Coronary artery (tissue), 2 donors: Measurements from ENCODE around the gene SYNDIG1.

Source experiments
- DNase-seq: peaks from one replicate; pipeline ENCODE4 v3.0.0-alpha.2; 2017; ENCODE audit warnings: low spot score
- H3K27ac ChIP-seq, 2 donors: fragments of 200-600 bp; sonication (generic); one replicate each; pipeline ENCODE4 v1.5.1; 2016 to 2019
- H3K4me3 ChIP-seq: fragments of 200-600 bp; sonication (generic); 2 replicates; pipeline ENCODE4 v1.5.1; 2016; ENCODE audit warnings: mild to moderate bottlenecking, moderate library complexity
- CTCF ChIP-seq: fragments of 200-600 bp; sonication (generic); IDR thresholded peaks from one replicate; pipeline ENCODE4 v1.5.1; 2019; ENCODE audit warnings: antibody characterized with exemption

Gene SYNDIG1

GRCh38 chr20:24581443-24582170, 112.2 kb downstream of the SYNDIG1 start:
- H3K27ac ChIP-seq: no peak overlapping the region
- DNase-seq: no peak
- TF ChIP-seq CTCF: no peak

GRCh38 chr20:24582373-24583168, 113.1 kb downstream of the SYNDIG1 start:
- no peak for TF ChIP-seq CTCF
- Histone ChIP-seq H3K27ac (no peak overlapping the region), H3K4me3 (no peak overlapping the region)
- DNase-seq: no peak

More at GRCh38 chr20:24581443-24582170, 112.2 kb downstream of the SYNDIG1 start:
- no peak overlapping the region for H3K4me3 ChIP-seq

- no peak for TF ChIP-seq CTCF
- Histone ChIP-seq H3K4me3 (no peak overlapping the region), H3K27ac (no peak overlapping the region)
- DNase-seq: no peak
These were observed 113.9 kb downstream of the SYNDIG1 start for GRCh38 chr20:24583169-24583792.

GRCh38 chr20:24584078-24584477, 114.6 kb downstream of the SYNDIG1 start:
- DNase-seq: no peak
- TF ChIP-seq CTCF: no peak
- no peak overlapping the region for H3K4me3 ChIP-seq
- H3K27ac ChIP-seq: no peak overlapping the region

- no peak for TF ChIP-seq CTCF
- DNase-seq: no peak
- H3K27ac ChIP-seq: no peak overlapping the region
- no peak overlapping the region for H3K4me3 ChIP-seq
These were observed 115.3 kb downstream of the SYNDIG1 start for GRCh38 chr20:24584538-24585356.

GRCh38 chr20:24585796-24586522, 116.5 kb downstream of the SYNDIG1 start:
- Histone ChIP-seq H3K27ac (no peak overlapping the region), H3K4me3 (no peak overlapping the region)
- DNase-seq: no peak
- no peak for TF ChIP-seq CTCF
